Measurements from ENCODE around the gene CABP1. TPM values are rescaled to one million over a fixed set of nuclear protein-coding genes. Genes with fewer than 3 reads are reported as not detected.

CABP1 gene
- total and polyA plus RNA-seq, 2 donors (not counting 1 experiment from before 2014, with no cell fraction given) = not detected

GRCh38 chr12:120708651-120709050, 68.2 kb downstream of the CABP1 start:
- Mint-ChIP-seq H3K4me3 (peak overlapping the region; percentile 46), H3K4me1 (peaks cover 20% of the 10 kb centered on the region), H3K27ac (no peak overlapping the region), H3K27me3 (no peaks in the 10 kb centered on the region), H3K9me3 (ENCODE audit: insufficient read depth) (no peaks in the 10 kb centered on the region)
- ATAC-seq (ENCODE audit: low read depth) (no peak), DNase-seq (no peak)
- H3K36me3 ChIP-seq (replicated peaks in 1 of 2; ENCODE audit: control extremely low read depth in 1 of 2, control insufficient read depth in 1 of 2, extremely low read depth in 1 of 2, insufficient read depth in 2 of 2, low read length in 1 of 2) = peaks cover 2 to 5% of the 10 kb centered on the region in 2 experiments
- H4K20me1 ChIP-seq (ENCODE audit: control insufficient read depth, insufficient read depth, low read length, poor library complexity, severe bottlenecking) = no peaks in the 10 kb centered on the region
- H3K9ac ChIP-seq (ENCODE audit: low read length) = no peak overlapping the region
- intact Hi-C loops (cut with micrococcal nuclease) = no loop called here
- H2AFZ ChIP-seq (ENCODE audit: insufficient read depth, low read depth, low read length, poor library complexity, severe bottlenecking) = no peak overlapping the region
- no peaks in the 10 kb centered on the region for H3K27me3 ChIP-seq (replicated peaks in 1 of 4; ENCODE audit: control extremely low read depth in 1 of 4, control insufficient read depth in 3 of 4, insufficient read depth in 4 of 4, low read length in 3 of 4)
- TF ChIP-seq CTCF (IDR thresholded peaks at IDR 0.05) (no peak), EZH2 (IDR thresholded peaks at IDR 0.05; ENCODE audit: borderline replicate concordance, insufficient read depth, low read depth, low read length, poor library complexity, severe bottlenecking) (no peak)
- ChIA-PET CTCF (interaction anchor here (2.1 to 9.8 kb wide), 2 partner anchors 39 to 61 kb away, joined by 5 to 172 read pairs; no protein-coding TSS in a partner anchor), POLR2A (no interaction called here)
- H3K9me3 ChIP-seq (ENCODE audit: control extremely low read depth in 1 of 3, control insufficient read depth in 2 of 3, insufficient read depth in 1 of 3, low read length in 2 of 3) = no peaks in the 10 kb centered on the region
- H3K4me2 ChIP-seq (replicated peaks; ENCODE audit: low read depth, low read length, poor library complexity, severe bottlenecking) = no peak overlapping the region
- peaks cover 14 to 21% of the 10 kb centered on the region in 2 donors for H3K4me1 ChIP-seq (ENCODE audit: control insufficient read depth in 2 of 2, insufficient read depth in 2 of 2, low read length in 2 of 2)
- WGBS (ENCODE audit: insufficient coverage) = 100% methylated on average over 3 of the region's 4 CpGs
- peaks cover 9% of the 10 kb centered on the region for H3K79me2 ChIP-seq (ENCODE audit: control insufficient read depth, insufficient read depth, low read length)
- no peak overlapping the region for H3K27ac ChIP-seq (ENCODE audit: low read length in 2 of 2)
- no peak overlapping the region for H3K4me3 ChIP-seq (ENCODE audit: control extremely low read depth in 1 of 5, extremely low read depth in 1 of 5, insufficient read depth in 1 of 5, low read depth in 2 of 5, low read length in 4 of 5)

GRCh38 chr12:120710031-120710804, 69.8 kb downstream of the CABP1 start, which contains the start of gene UNC119B:
UNC119B (plus strand) TSS chr12:120710458; CDS start chr12:120710475, 17 bp downstream.
- Histone ChIP-seq H3K27me3 (replicated peaks in 1 of 4; ENCODE audit: control extremely low read depth in 1 of 4, control insufficient read depth in 3 of 4, insufficient read depth in 4 of 4, low read length in 3 of 4) (no peaks in the 10 kb centered on the region), H3K9ac (ENCODE audit: low read length) (peak within 1 kb of the TSS; percentile 82), H3K9me3 (ENCODE audit: control extremely low read depth in 1 of 3, control insufficient read depth in 2 of 3, insufficient read depth in 1 of 3, low read length in 2 of 3) (no peaks in the 10 kb centered on the region), H3K4me2 (replicated peaks; ENCODE audit: low read depth, low read length, poor library complexity, severe bottlenecking) (peak within 1 kb of the TSS; percentile 98), H4K20me1 (ENCODE audit: control insufficient read depth, insufficient read depth, low read length, poor library complexity, severe bottlenecking) (no peaks in the 10 kb centered on the region), H3K4me3 (ENCODE audit: control extremely low read depth in 1 of 5, extremely low read depth in 1 of 5, insufficient read depth in 1 of 5, low read depth in 2 of 5, low read length in 4 of 5) (peak within 1 kb of the TSS; percentile 27 to 89 (median 68)), H3K36me3 (replicated peaks in 1 of 2; ENCODE audit: control extremely low read depth in 1 of 2, control insufficient read depth in 1 of 2, extremely low read depth in 1 of 2, insufficient read depth in 2 of 2, low read length in 1 of 2) (peaks cover 0 to 10% of the 10 kb centered on the region in 2 experiments), H3K79me2 (ENCODE audit: control insufficient read depth, insufficient read depth, low read length) (peaks cover 9% of the 10 kb centered on the region), H3K4me1 (ENCODE audit: control insufficient read depth in 2 of 2, insufficient read depth in 2 of 2, low read length in 2 of 2) (peaks cover 17 to 26% of the 10 kb centered on the region in 2 donors), H2AFZ (ENCODE audit: insufficient read depth, low read depth, low read length, poor library complexity, severe bottlenecking) (peak within 1 kb of the TSS; percentile 91), H3K27ac (ENCODE audit: low read length in 2 of 2) (peak within 1 kb of the TSS in 1 of 2 donors; percentile 71)
- intact Hi-C loops (cut with micrococcal nuclease) = loop anchor here (1.0 to 5.0 kb wide), 4 partner anchors 15 to 261 kb away; partner anchors contain the start of genes ACADS and SPPL3
- DNase-seq (peak; percentile 80), ATAC-seq (ENCODE audit: low read depth) (peak; percentile 88)
- Mint-ChIP-seq H3K4me3 (peak within 1 kb of the TSS; percentile 91), H3K9me3 (ENCODE audit: insufficient read depth) (no peaks in the 10 kb centered on the region), H3K27me3 (no peaks in the 10 kb centered on the region), H3K4me1 (peaks cover 24% of the 10 kb centered on the region), H3K27ac (peak within 1 kb of the TSS; percentile 79)
- ChIA-PET POLR2A (interaction anchor here (0.5 to 1.6 kb wide), 2 partner anchors 24 to 1557 kb away, joined by 5 to 9 read pairs; partner anchors contain the start of gene MLEC), CTCF (interaction anchor here (1.0 to 9.8 kb wide), 7 partner anchors 10 to 191 kb away, joined by 3 to 172 read pairs (median 5); partner anchors contain the start of gene POP5)
- TF ChIP-seq EZH2 (IDR thresholded peaks at IDR 0.05; ENCODE audit: borderline replicate concordance, insufficient read depth, low read depth, low read length, poor library complexity, severe bottlenecking) (no peak), CTCF (IDR thresholded peaks at IDR 0.05) (no peak)
- WGBS (ENCODE audit: insufficient coverage) = under 1% methylated on average over 66 of the region's 76 CpGs

Data from B cell (primary cell).